NCI-H2196 treated with DMSO at 0.1 percent for 48 hours (cell line): ENCODE data around the gene CLCA1.

Source experiments
- DNase-seq: peaks from one replicate; lab custom pipeline; 2025; ENCODE audit not compliant: unreplicated experiment; lab: John Stamatoyannopoulos, UW

CLCA1 gene

GRCh38 chr1:86503406-86504136 is 34.8 kb downstream of the CLCA1 start:
- DNase-seq = no peak

DNA sequence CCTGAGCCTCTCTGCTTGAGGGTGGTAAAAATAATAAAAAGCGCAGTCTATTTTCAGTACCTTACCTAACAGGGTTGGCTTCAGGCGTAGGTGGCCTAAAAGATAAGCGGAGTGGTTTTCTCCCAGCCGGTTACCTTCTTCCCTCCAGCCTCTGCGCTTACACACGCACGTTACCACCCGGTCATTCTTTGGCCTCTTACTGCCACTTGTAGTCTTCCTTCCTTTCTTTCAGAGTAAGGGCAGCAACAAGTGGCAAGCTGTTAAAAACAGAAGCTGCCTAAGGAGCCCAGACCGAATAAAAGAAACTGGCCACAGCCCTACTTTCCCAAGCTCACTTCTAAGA is 35.4 kb downstream of the CLCA1 start:
- no peak for DNase-seq

GRCh38 chr1:86504895-86505563 is 36.3 kb downstream of the CLCA1 start:
- DNase-seq = no peak

DNA sequence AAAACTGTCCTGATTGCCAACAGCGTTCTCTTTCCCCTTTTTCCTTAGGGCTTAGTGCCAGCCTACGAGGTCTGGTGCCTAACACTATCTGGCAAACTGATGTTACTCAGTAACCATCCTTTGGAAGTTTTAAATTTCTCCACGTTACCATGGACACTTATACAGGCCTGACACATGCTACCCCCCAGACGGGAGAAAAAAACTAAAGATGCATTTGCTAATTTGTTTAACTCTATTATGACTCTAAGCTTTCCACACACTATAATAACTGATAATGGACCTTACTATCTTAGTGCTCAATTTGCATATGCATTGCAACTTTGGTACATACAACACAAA is 36.8 kb downstream of the CLCA1 start:
- no peak for DNase-seq

DNA sequence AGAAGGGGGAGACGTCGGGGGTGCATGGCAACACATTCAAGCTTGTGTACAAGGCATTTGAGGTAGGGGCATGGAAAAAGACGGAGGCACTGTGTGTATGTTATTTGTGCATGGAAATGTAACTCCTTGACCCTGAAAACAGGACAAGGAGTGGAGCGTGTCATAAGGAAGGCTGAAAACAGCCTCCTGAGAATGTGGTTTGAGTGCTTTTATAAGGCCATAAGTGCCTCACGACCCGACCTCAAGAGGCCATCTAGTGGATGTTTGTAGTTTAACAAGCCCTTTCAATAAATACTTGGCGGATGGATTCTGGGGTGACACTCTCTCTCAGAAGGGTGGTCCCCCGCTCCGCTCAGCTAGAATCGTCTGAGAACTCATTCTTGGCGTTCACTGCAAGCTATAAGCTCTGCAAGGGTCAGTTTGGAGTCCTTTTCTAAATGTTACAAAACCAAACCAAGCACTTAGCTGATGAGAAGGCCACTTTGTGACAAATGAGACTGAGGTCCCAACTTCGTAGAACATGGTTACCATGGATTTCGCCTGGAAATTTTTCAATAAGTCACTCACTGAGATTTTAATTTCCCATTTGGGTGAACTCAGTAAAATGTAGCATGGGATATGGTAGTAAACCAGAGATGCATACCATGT is 39.3 kb downstream of the CLCA1 start:
- no peak for DNase-seq

DNA sequence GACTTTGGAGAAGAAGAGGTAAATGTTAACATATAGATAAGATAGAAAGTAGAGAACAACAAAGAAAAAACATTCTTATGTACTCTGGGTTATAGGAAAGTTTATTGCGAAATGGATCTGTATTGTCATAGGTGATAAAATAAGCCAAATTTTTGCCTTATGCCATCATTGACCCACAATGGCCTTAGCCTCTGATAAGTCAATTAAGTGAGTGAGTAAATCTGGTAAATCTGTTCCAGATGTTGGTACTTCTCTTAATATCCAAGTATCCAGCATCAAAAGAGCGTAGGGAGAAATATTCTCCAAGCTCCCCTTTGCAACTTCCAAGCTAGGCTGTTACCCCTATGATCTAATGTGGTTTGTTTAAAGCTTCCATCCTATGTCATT is 39.8 kb downstream of the CLCA1 start:
- DNase-seq = no peak

DNA sequence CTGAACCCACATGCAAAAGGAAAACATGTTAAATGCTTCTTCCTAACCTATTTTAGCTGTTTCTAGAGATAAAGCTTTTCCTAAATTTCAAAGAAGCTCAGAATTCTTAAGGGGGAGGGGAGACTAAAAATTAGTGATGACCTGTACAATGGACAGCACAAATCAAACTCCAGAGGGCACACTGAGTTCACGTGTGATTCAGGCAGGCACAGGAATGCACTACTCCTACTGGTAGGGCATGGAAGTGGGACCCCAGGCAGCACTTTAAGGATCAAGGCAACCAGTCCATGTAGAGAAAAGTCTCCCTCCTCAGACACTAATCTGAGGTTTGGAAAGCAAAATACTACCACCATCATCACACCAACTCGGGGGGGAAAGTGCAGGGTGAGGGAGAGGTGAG is 46.9 kb downstream of the CLCA1 start:
- DNase-seq = no peak

GRCh38 chr1:86516335-86516734 is 47.6 kb downstream of the CLCA1 start:
- DNase-seq = no peak

DNA sequence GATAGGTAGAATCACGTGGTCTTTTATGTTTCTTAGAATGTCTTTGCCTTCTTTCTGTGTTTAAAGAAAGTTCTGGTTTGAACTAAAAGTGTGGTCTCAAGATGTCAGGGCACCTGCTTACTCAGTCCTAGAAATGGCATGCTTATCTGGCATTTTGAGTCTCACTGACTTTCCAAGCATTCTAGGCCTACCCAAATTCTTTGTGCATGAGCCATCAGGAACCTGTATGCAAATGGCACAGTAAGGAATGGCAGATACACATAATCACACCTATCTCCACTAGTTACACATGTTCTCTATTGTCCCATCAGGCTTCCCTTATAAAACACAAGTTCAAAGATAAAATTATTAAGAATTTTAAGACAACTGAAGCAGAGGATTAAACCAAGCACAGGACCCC is 48.6 kb downstream of the CLCA1 start:
- no peak for DNase-seq

DNA sequence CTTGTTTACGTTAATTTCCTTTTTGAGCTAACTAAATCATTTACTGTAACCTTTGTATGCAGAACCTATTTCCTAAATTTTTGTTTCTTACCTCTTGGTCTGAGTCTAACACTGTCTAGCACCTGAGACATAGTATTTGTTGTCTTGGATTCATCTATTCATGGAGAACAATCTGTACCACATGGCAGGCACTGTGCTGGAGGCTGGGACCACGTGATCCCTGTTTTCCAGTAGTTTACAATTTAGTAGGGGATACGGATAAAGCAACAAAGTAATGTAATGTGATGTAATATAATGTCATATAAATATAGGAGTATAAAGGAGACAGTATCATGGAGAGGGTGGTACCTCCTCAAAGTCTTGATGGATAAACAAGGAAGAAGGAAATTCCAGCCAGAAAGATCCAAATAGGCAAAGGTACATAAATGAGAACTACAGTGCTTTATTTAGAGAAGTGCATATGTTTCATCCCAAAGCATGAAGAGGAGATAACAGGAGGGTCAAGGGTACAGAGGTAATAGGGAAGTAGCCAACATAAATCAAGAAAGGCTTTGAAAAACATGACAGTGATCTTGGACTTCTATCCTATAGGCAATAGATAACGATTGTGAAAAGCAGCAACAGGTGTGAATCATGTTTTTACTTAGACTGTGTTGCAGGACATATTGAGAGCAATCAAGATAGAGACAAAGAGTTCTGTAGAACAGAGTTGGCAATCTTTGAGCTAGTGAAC is 52.2 kb downstream of the CLCA1 start:
- no peak for DNase-seq

DNA sequence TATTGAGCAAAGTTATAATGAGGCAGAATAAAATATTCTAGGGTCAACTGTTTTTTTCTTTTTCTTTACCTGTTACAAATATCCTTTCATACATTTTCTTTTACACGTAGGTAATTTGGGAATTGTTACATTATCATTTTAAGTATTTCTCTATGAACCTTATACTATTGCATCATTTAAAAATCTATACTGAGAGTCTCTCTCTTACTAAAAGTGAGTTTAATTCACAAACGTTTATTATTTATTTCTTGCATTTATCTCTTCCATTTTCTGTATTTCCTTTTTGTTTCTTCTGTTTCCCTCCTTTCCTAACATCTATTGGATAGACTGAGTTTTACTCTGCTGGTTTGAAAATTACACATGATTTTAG is 52.8 kb downstream of the CLCA1 start:
- DNase-seq = no peak

- no peak for DNase-seq
Observed at GRCh38 chr1:86522240-86522639, 53.5 kb downstream of the CLCA1 start.

GRCh38 chr1:86523670-86524354 is 55.1 kb downstream of the CLCA1 start:
- no peak for DNase-seq

DNA sequence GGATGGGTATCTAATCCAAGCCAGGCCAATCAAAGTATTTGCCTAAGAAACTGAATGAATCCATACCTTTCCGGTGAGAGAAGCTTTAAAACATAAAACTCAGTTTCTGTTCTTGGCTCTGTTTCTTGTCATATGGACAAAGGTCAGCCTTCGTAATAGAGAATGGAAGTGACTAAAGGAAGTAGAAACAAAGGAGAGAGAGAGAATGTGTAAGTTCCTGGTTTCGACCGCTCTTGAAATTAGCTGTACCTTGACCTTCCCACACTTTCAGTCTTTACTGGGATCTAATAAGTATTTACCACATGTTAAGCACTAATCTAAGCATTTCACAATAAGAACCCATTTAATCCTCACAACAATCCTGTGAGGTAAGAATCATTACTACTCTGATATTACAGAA is 58.6 kb downstream of the CLCA1 start:
- no peak for DNase-seq

DNA sequence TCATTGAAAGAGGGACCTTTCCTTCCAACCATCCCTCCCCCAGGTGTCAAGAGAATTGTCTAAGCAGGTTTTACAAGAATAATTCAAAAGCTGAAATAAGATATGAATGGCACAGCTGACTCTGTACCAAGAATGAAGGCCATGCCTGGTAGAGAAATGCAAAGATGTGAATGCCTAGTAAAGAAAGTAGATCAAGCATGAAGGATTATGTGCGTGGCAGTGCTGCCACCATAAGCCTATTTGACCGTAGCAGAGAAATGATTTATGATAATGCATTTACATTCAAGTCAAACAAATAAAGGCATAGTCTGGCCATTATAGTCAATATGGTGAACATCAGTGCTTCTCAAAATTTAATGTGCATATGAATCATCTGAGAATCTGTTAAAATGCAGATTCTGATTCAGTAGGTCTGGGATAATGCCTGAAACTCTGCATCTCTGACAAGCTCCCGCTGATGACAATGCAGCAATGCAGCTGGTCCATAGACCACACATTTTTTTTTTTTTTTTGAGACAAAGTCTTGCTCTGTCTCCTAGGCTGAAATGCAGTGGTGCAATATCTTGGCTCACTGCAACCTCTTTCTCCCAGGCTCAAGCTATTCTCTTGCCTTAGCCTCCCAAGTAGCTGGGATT is 61.6 kb downstream of the CLCA1 start:
- DNase-seq = no peak

- no peak for DNase-seq
Observed at GRCh38 chr1:86537928-86538695, 69.4 kb downstream of the CLCA1 start.

DNA sequence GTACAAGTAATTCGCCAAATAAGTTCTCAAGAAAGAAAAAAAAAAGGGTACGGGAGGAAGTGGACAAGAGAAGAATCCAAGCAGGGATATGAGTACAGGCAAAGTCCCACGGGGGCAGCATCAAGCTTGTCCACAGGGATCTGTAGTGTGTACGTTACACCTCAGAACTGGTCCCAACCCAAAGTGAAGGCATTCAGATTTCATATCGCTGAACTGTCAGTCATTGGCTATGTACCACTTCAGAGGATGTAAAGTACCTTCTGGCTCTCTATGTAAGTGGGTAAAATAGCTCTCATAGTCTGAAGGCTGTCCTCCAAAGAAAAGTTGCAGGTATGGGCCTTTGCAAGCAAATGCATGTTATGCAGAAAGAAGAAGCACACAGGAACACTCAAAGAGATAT is 70.0 kb downstream of the CLCA1 start:
- no peak for DNase-seq

- no peak for DNase-seq
Observed at GRCh38 chr1:86541859-86542258, 73.1 kb downstream of the CLCA1 start.

DNA sequence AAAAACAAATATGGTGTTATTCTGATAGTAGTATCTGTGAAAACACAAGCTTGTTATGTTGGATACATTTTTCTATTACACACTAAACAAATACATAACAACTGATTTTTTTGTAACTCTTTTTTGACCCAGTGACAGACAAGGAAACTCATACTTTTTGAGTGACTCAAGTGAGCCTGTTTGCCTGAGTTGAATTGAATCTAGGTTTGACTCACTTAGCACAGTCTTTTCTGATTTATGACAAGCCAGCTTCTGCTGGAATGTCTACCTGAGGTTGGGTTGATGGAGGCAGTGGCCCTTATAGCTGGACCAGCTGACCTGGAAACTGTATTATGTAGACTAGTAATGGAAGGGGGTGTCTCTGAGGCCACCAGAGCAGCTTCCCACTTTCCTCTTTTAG is 73.9 kb downstream of the CLCA1 start:
- DNase-seq = no peak

GRCh38 chr1:86546787-86547221 is 78.1 kb downstream of the CLCA1 start, which contains the start of gene CLCA4:
Gene CLCA4, plus strand, starts transcription at chr1:86547078. Its CDS starts 42 bp downstream, at chr1:86547120.
- no peak for DNase-seq
